Measurements from ENCODE around the gene CDH4.

The CDH4 gene

DNA sequence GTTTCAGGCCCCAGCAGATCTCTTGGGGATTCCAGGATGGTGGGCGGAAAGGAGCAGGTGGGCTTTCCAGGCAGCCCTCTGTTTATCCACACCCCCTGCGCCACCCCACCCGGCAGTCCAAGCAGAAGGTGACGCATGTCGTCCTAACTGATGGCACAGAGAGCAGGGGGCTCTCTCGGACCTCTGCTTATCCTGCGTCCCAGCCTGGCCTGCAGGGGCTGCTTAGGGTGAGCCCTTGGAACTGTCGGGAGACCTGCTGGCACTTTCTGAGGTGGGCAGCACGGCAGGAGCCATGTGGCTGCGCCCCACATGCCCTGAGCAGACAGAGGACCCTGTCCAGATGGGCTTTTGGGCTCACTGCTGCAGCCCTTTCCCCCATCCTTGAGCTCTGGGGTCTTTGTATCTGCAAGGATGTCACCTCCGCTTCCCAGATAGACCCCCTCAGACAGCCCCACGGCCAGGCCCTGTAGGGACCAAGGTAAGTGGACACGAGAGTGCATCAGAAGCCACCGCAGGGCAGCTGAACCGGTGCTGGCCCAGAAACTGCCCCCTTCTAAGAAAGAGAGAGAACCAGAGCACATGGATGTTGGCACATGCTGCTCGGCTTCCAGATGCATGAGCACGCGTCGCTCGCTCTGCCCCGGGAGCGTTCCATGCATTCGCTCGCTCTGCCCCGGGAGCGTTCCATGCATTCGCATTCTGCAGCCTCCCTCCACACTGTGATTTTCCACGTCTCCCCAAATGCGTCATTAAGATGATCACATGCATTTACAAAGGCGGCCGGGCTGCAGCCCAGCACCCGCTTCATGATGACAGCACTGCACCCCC, 566.9 kb downstream of the CDH4 start:
- DNase-seq = no peak

DNA sequence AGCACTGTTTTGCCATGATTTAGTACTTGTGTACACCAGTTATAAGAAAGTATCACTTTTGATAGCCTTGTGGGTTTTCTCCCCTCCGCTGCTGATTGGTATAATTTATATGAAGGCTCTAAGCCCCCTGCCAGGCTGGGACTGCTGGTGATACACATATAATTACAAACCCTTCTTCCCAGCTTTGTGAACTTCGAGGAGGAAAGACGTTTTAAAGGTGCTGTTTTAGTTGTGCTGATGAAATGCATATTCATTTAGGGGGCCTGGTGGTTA, 567.4 kb downstream of the CDH4 start:
- no peak for DNase-seq

DNA sequence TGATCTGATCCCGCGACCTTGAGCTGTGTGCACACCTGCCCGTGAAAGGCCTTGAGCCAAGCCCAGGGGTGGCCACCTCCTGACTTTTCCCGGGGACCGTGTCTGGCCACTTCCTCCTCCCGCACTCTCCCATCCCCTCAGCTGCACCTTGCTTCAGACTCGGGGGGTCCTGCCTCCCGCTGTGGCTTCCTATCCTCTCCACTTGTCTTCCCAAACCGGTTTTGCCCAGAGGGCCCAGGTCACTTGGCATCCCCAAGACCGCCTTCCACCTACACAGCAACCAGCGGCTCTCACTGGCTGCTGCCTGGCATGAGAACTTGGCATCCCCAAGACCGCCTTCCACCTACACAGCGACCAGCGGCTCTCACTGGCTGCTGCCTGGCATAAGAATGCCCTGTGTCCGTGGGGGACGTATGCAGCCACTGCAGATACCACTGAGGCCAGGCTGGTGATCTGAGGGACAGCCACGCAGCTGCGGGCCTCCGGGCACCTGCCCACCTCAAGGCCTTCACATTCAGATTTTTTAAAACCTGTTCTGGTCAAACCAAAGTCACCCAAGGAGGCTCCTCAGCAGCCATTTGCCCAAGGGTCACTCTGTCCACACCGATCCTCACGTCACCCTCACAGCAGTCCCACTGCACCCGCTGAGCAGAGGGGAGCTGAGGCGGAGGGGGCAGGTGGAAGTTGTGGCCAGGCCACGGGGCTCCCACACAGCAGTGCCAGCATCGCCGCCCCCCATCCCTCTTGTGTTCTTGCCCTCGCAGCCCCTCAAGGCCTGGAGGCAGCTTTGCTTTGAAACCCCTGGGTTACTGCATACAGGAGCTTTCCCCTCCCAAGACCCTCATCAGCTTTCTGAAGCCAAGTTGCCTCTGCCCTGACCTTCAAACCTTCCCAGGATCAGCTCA, 568.1 kb downstream of the CDH4 start:
- DNase-seq = no peak

DNA sequence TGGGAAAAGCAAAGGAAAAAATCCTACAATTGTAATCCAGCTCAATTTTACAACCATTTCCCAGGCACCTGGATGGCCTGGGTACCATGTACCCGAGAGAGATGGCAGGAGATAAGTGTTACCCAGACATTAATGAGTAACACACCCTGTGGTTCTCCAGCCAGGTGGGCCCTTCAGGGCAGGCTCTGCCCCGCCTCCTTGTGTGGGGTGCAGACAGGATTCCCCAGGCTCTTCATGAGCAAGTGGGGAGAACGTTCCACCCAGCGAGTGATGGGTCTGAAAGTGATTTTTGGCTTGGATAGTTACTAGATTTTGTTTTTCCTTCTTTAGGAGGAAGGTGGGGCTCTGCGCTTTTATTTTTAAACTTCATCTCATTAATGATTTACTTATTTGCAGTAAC, 569.7 kb downstream of the CDH4 start:
- no peak for DNase-seq

DNA sequence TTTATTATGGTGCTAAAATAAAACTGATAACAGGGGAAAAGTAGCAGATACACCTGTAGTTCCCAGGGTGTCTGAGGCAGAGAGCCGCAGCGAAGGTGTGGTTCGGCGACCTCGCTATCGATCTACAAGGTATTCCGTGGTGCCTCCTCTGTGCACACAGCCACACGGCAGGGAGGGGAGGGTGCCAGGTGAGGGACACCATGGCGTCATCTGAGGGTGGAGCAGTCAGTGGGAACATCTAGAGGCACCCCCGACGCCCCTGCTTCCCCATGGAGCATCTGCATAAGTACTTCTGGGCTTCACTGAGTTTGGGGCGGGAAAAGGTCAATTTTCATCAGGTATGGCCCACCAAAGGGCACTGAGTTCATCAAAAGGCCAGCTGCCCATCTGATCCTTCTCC, 570.3 kb downstream of the CDH4 start:
- no peak for DNase-seq

DNA sequence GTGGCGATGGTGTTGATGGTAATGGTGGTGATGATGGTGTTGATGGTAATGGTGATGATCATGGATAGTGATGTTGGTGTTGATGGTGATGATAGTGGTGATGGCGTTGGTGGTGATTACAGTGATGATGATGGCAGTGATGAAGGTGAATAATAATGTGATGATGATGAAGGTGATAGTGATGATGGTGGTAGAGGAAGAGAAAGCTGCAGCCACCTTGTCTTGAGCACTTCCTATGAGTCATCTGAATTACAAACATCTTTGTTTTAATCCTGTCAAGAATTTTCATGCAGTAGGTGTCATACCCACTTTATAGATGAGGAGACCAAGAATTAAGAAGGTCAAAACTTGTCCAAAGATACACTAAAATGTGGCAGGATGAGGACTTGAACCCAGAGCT, 571.2 kb downstream of the CDH4 start:
- DNase-seq = no peak

DNA sequence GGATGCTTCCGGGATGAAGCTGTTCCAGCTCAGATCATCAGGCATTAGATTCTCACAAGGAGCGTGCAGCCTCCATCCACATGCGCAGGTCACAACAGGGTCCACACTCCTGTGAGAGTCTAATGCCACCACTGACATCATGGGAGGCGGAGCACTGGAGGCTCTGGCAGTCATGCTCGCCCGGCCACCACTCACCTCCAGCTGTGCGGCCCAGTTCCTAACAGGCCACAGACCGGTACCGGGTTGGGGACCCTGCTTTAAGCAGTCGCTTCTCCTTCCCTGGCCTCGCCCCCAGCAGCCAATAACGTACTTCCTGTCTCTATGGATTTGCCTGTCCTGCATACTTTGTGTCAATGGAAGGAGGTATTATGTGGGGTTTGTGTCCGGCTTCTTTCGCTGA, 576.8 kb downstream of the CDH4 start:
- DNase-seq = no peak

DNA sequence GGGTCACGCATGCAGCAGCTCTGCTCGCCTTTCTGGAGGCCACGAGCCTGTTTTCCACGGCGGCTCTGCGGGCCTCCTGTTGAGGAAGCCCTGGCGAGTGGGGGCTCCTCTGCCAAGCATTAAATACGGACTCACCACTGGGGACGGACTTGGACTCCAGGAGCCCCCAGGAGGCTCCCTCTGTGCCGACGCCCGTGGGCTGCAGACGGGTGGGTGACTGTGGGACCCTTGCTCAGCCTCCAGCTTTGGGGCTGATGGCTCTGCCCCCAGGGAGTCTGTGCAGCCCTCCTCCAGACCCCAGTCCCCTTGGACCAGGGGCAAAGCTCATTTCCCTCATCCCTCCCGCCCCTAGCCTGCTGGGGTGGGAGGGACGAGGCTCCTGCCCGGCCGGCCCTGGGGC, 577.5 kb downstream of the CDH4 start:
- DNase-seq = no peak

DNA sequence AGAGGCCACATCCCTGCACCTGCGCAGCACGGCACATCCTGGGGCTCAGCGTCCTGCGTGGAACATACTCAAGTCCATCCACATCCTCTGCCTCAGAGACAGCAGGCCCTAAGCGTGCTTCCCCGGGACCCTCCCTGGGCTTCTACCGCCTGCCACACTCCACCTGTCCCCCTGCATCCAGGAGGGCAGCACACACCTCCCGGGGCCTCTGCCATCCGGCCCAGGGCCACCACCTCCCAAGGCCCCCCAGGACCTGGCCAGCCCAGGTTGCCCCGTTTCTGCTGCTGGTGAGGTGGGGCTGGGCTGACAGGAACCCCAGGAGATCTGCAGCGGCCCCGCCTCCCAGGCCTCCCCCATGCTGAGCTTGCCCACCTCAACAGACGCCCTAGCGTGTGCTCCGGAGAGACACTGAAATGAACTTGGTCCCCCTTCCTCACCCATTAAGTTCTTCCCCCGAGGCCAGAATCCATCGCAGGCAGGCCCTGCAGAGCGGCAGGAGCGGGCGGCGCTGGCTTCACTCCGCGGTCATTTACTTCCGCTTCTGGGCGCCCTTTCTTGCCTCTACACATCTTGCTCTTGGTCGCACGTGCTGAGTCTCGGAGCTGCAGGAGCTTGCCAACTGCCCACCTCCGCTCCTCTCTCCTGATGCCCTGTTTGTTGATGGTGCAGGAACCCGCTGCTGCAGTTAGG, 578.3 kb downstream of the CDH4 start:
- DNase-seq = no peak

DNA sequence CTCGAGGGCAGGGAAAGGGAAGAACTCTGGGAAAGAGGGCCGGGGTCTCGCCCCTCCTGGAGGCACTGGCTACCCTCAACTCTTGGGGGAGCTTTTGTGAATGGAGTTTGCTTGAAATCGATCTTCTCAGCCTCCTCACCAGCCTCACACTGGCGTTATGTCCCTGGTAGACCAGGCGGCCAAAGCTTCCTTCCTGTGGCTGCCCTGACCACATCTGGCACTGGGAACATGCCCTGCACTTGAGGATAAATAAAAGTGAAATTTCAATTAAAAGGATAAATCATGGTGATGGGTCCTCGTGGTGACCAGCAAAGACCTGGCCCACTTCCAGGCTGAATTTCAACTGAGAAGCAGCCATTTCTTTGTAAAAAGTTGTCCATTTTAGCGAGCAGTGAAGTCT, 578.9 kb downstream of the CDH4 start:
- no peak for DNase-seq

DNA sequence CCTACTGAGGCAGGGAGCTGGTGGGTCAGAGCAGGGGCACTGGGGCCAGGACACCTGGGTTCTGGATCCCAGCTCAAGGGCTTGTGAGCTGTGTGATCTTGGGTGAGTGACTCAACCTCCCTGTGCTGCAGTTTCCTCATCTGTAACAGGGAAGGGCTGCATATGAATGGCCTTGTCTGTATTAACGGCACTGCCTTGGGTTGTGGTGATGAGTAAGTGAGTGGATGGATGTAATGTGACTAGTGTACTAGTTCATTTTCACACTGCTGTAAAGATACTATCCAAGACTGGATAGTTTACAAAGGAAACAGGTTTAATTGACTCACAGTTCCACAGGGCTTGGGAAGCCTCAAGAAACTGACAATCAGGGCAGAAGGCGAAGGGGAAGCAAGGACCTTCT, 580.1 kb downstream of the CDH4 start:
- no peak for DNase-seq

DNA sequence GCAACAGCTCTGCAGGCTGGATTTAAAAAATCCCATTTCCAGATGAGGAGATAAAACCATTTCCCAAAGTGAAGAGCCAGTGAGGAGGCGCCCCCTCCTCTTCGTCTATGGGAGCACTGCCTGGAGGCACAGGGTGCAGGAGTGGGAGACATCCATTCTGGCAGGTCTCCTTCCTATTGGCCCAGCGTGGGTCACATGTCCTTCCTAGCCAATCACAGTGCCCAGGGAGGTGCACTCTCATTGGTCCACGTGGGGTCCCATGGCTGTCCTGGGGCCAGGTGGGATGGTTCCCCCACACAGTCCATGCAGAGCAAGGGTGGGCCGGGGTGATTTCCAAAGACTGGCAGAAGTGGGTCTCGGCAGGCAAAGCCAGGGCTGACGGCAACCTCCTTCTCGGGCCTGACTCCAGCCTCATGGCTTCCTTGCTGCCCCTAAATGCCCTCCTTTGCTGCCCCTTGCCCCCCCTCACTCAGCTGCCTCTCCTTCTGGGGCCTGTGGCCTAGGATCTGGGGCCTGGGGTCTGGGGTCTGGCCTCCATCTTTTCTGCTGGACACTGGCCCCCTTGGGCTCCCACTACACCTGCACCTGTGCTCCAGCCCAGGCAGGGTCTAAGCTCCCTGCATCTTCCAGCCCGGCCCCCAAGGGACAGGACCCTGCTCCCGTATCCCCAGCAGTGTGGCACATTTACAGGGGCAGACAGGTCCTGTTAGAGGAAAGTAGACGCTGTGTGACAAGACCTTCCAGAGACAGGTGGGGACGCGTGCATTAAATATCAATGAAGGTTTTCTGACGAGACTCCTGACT, 581.9 kb downstream of the CDH4 start:
- no peak for DNase-seq

DNA sequence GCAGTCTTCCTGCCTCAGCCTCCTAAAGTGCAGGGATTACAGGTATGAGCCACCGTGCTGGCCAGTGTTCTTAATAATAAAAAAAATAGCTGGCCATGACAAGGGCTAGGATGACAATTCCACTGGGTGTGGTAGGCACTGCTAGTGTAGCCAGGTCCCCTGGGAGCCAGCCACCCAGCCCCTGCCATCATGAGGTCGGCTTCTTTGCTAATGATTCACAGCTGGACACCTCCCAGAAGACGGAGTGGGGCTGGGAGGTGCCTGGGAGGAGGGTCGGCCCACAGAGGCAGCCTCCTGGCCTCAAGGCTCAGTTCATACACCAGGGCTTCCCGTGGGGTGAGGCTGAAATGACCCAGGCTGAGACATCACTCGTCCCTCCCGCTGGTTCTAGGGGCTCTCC, 583.2 kb downstream of the CDH4 start:
- no peak for DNase-seq

DNA sequence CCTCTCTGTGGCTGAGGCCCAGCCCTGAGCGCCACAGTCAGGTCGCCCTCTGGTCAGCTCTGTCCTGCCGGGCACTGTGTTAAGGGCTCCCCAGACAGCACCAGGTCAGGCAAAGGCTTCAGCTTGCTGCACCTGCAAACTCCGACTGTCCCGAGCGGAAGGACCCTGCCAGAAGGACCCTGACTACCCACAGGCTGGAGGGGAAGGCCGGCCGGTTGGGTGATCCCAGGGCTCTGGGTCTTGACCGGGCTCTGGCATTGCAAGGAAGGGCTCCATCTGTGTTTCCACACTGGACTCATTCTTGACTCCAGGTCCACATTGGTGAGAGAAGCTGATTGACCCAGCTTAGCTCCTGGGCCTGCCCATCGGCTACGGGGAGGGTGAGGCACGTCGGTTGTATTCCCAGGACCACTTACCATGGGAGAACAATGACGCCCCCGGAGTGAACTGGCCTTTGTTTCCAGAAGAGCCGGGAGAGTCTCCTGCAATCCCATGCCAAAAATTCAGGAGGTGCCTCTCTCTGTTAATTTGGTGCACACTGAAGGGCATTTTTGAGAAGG, 583.8 kb downstream of the CDH4 start:
- no peak for DNase-seq

DNA sequence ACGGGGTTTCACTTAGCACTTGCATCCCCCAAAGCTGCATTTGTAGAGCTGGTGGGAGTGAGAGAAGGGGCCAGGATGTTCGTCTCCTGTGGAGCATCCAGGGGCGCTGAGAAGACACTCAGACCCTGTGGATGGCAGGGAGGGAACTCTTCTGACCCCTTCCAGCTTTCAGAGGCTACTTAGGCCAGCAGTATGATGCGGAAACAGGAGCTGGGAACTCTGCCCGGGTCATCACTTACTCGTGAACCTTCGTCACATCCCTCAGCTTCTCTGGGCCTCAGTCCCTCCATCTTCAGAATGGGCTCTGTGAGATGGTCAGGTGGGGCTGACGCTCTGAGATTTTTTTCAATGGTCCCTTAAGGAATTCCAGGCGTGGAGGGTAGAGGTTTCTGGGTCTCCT, 585.1 kb downstream of the CDH4 start:
- no peak for DNase-seq

DNA sequence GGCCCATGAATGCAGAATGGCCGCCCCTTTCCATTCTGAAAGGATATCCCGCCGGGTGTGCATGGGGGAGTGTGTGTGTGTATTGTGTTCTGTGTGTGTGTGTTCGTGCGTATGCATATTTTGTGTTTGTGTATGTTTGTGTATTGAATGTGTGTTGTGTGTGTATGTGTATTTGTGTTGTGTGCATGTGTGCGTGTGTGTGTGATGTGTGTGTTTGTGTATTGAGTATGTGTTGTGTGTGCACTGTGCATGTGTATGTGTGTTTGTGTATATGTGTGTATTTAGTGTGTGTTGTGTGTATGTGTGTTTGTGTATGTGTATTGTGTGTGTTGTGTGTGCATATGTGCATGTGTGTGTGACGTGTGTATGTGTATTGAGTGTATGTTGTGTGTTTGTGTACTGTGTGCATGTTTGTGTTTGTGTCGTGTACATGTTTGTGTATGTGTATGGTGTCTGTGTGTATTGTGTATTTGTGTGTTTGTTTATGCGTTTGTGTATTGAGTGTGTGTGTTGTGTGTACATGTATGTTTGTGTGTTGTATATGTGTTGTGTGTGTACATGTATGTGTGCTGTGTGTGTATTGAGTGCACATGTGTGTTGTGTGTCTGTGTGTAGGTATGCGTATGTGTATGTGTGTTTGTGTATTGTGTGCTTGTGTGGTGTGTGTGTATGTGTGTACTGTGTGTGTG, 587.3 kb downstream of the CDH4 start:
- no peak for DNase-seq

DNA sequence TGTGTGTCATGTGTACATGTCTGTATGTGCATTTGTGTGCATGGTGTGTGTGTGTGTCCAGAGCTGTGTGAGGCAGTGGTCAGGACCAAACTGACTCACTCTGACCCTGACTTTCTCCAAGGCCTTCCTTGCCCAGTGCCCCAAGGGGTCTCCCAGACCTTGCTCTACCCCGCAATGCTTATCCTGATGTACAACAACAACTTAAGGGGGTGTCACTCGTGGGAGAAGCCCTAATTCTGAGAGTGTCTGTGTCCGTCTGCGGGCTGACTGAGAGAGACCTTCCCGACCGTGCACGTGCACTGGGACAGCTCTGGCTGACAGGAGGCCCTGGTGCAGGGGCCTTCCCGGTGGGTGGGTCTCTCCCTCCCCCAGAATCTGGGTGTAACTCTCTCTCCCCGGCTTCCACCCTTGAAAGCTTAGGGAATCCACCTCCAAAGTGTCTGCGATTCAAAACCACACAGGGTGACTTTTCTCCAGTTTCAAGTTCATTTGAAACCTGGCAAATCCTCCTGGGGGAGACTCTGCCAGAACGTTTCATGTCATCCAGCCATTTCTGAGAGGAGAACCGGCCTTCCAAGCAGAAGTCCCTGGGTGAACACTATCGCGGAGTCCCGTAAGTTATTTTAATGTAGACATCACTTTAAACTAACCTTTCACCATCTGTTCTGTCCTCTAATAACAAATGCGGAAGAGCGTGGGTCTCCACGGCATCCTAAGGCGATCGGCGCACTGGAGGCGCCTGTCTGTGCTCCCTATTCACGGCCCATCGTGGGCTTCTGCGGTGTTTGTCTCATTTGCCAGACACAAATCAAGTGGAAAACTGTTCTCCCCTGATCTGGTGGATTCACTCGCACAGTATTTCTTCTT, 588.1 kb downstream of the CDH4 start:
- no peak for DNase-seq

DNA sequence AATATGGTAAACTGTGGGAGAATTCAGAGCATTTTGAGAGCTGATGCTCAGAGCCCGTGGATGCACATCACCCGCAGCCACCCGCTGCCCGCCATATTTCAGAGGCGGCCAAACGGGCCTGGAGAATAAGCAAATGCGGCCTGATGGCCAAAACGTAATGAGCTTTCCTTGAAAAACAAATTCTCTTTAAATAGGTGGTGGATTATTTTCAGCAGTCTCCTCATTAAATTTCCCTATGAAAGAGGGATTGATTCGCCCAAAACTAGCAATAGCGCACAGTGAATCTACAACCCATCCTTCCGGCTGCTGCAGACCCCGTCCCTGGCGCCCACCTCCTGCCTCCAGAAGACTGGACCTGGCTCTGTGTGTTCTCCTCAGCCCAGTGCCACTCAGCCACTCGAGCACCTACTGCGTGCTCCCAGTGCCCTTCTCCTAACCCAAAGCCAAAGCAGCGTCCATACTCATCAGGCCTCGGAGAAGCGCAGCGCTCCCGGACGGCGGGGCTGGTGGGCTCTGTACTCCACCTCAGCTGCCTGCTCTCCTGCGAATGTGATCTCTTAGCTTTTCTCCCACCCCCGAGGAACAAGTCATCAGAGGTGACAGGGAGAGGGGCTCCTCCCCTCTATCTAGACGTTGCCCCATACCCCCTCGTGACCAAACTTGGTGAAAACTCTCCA, 588.9 kb downstream of the CDH4 start:
- DNase-seq = no peak

DNA sequence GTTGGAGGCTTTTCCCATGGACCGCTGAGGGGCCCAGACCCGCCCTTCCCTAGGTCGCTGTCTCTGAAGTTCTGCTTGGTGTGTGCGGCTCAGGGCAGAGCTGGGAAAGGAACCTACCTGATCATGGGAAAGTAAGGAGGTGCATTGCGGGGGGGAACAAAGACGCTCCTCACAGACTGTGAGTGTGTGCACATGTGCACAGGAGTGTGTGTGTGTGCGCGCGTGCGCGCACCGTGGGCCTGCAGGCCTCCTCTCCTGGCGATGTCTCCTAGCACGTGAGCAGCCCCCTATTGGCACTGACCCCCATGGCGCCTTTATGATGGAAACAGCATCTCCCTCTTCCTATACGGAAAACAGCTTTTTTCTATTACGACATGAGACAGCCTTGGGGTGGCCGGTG, 589.5 kb downstream of the CDH4 start:
- DNase-seq = no peak

DNA sequence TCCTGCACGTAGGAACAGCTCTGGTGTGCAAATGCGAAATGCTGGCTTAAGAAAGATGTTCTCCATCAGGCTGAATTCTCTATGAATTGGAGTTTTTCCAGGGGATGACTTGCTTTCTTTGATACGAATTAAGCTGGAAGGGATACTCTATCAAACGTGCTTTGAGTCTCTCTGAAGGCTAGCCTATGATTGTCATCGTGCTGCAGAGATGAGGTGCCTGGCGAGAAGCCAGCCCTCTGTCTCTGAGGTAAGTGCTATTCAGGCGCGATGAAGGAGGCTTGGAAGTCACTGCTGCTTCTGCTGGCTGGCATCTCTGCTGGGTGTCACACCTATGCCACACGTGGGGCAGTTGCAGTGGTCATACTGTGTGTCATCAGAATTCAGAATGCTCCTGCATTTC, 589.9 kb downstream of the CDH4 start:
- DNase-seq = no peak

DNA sequence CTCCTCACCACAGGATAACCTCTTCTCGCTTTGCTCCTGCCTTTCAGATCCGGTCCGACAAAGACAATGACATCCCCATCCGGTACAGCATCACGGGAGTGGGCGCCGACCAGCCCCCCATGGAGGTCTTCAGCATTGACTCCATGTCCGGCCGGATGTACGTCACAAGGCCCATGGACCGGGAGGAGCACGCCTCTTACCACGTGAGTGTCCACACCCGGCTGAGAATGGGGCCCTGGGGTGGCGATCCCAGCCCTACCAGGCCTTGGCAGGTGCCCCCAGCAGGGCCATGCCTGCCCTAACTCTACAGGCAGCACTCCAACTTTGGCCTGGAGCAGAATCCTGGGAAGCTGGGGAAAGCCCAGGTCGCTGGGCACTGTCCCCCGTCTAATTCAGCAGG, 592.6 kb downstream of the CDH4 start:
- DNase-seq = no peak

All from SIG-M5 (cell line).